ENCODE results near the gene MICALL1. TPM values are rescaled to one million over a fixed set of nuclear protein-coding genes. Genes with fewer than 3 reads are reported as not detected.

Gene MICALL1
- total RNA-seq, 4 donors from 2014 or later = 124 to 150 (median 143) TPM

DNA sequence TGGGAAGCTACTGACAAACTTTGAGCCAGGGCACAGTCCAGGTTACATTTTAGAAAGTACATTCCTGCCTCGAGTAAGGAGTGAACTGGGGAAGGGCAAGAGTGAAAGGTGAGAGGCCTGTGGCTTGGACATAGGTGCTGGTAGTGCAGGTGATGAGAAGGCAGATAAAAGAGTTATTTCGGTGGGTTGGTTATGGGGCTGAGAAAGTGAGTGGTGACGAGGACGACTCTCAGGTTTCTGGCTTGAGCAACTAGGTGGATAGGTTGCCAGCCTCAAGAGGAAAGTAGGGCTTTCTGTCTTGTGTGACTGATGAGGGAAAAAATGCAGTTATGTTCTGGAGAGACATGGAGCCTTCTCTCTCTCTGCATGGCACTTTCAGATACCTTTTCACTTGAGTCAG is 51.1 kb downstream of the MICALL1 start:
- intact Hi-C loops (cut with DNase I; ENCODE audit: low total_unique reads) = no loop called here
- TF ChIP-seq POLR2A (IDR thresholded peaks at IDR 0.05) = no peak
- TF ChIP-seq CTCF (IDR thresholded peaks at IDR 0.05) = no peak
- no peak for DNase-seq (ENCODE audit: low spot score in 2 of 2)
- 70 to 82% methylated on average over 4 of the region's 4 CpGs for WGBS, 2 donors
- H3K4me3 ChIP-seq (ENCODE audit: low read depth, poor library complexity, severe bottlenecking) = no peak overlapping the region

DNA sequence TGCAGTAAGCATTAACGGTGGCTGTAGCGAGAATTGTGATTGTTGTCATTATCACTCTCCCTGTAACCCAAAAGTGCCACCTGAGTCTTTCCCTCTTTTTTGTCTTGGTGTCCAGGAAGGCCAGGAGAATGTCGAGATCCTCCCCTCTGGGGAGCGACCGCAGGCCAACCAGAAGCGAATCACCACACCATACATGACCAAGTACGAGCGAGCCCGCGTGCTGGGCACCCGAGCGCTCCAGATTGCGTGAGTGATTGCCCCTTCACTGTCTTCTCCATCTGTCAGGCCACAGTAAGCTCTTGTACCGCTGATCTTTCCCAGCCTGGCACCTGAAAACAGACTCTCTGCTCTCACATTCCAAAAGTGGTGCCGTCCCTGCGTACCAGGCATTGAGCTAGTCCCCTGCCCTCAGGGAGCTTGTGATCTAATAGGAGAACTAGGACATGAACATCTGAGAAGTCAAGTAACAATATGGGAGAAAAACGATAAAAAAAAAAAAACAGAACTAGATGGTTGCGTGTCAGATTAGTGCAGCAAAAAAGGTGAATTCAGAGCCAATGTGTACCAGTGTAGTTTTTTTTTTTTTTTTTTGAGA is 53.2 kb downstream of the MICALL1 start:
- TF ChIP-seq CTCF (IDR thresholded peaks at IDR 0.05) (no peak), POLR2A (IDR thresholded peaks at IDR 0.05) (no peak)
- intact Hi-C loops (cut with DNase I; ENCODE audit: low total_unique reads) = no loop called here
- 98% methylated on average over 18 of the region's 18 CpGs for WGBS, 2 donors
- no peak overlapping the region for H3K4me3 ChIP-seq (ENCODE audit: low read depth, poor library complexity, severe bottlenecking)
- DNase-seq (ENCODE audit: low spot score in 2 of 2) = no peak

GRCh38 chr22:37961062-37961461 is 55.0 kb downstream of the MICALL1 start:
- H3K4me3 ChIP-seq (ENCODE audit: low read depth, poor library complexity, severe bottlenecking) = no peak overlapping the region
- TF ChIP-seq CTCF (IDR thresholded peaks at IDR 0.05) (no peak), POLR2A (IDR thresholded peaks at IDR 0.05) (no peak)
- DNase-seq (ENCODE audit: low spot score in 2 of 2) = no peak
- WGBS, 2 donors = 94 to 98% methylated on average over 4 of the region's 4 CpGs
- intact Hi-C loops (cut with DNase I; ENCODE audit: low total_unique reads) = no loop called here

- no peak for TF ChIP-seq POLR2A (IDR thresholded peaks at IDR 0.05)
- TF ChIP-seq CTCF (IDR thresholded peaks at IDR 0.05) = no peak
- 66 to 73% methylated on average over 9 of the region's 9 CpGs for WGBS, 2 donors
- no peak overlapping the region for H3K4me3 ChIP-seq (ENCODE audit: low read depth, poor library complexity, severe bottlenecking)
- intact Hi-C loops (cut with DNase I; ENCODE audit: low total_unique reads) = loop anchor here (5.0 kb wide), 1 partner anchor 149 kb away; no protein-coding TSS in a partner anchor
- DNase-seq (ENCODE audit: low spot score in 2 of 2) = no peak
Measured at GRCh38 chr22:37965940-37966664, 60.0 kb downstream of the MICALL1 start.

DNA sequence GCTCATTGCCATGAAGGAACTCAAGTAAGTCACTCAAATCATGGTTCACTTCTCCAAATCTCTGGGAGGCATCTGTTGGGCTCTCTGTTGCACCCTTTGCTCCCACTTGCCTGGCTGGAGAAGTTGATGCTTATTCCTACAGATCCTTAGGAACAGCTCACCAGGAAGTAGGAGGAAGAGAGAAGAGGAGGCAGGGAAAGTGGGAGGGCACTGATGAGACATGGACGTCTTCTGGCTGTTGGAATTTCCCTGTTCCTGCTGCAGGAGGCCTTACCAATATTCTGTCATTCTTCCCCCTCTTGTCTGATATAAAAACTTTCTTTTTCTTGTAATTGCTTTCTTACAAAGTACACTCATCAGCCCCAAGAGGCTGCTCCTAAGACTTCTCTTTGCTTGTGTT is 61.0 kb downstream of the MICALL1 start:
- no peak for DNase-seq (ENCODE audit: low spot score in 2 of 2)
- no peak overlapping the region for H3K4me3 ChIP-seq (ENCODE audit: low read depth, poor library complexity, severe bottlenecking)
- TF ChIP-seq CTCF (IDR thresholded peaks at IDR 0.05) (no peak), POLR2A (IDR thresholded peaks at IDR 0.05) (no peak)
- WGBS, 2 donors = 63 to 64% methylated on average over 1 of the region's 1 CpG
- intact Hi-C loops (cut with DNase I; ENCODE audit: low total_unique reads) = loop anchor here (5.0 kb wide), 1 partner anchor 150 kb away; no protein-coding TSS in a partner anchor
